Keratinocyte (primary cell): ENCODE measurements around the gene HNRNPM.

Experiments used
- CTCF ChIP-seq, 3 experiments: IDR thresholded peaks in 1 of 3; conservative IDR thresholded peaks in 1 of 3; optimal IDR thresholded peaks in 1 of 3; 2 replicates in 2 of 3; 3 replicates in 1 of 3; pipeline versions ENCODE3 to v1.5.1; 2011; ENCODE audit warnings: low read length in 3 of 3, mild to moderate bottlenecking in 3 of 3, moderate library complexity in 2 of 3, control low read depth in 1 of 3, inconsistent platforms in 1 of 3; ENCODE audit not compliant: insufficient read depth in 2 of 3; ENCODE audit errors: extremely low read depth in 1 of 3
- EZH2 ChIP-seq: IDR thresholded peaks from one replicate; pipeline ENCODE4 v1.6.1; 2012; ENCODE audit warnings: inconsistent platforms, mild to moderate bottlenecking, low read length, moderate library complexity

DNA sequence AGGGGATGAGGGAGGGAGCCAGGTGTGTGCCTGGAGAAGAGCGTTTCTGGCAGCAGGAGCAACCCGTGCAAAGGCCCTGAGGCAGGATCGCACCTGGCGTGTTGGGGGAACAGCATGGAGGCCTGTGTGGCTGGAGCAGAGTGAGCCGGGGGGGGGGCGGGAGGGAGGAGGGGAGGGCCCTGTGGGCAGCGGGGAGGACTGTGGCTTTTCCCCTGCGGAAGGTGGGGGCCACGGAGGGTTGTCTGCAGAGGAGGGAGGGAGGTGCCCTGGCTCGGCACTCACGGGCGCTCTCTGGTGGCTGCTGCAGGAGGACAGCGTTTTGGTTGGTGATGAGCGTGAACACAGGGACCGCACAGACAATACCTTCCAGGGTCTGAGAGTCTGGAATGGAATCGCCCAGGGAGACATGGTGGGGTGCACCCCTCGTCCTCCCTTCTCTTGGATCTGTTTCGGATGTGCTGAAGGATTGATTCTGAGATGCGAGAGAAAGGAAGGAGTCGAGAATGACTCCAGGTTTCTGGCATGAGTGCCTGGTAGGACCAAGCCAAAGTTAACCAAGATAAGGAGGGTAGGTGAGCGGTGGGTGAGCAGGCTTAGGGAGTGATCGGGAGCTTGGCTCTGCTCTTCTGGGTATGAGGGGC is 48.1 kb upstream of the HNRNPM start:
- peak; percentile 79 to 95 (median 93) for TF ChIP-seq CTCF (optimal IDR thresholded peaks at IDR 0.05 in 1 of 3, IDR thresholded peaks at IDR 0.05 in 1 of 3, conservative IDR thresholded peaks at IDR 0.05 in 1 of 3; ENCODE audit: extremely low read depth in 1 of 3, insufficient read depth in 2 of 3, low read length in 3 of 3)
- no peak for TF ChIP-seq EZH2
